ENCODE results near the gene LPP. TPM values are rescaled to one million over a fixed set of nuclear protein-coding genes. Genes with fewer than 3 reads are reported as not detected.

Gene LPP
- total and polyA plus RNA-seq, 8 donors: 4.9 to 84.4 (median 45.9) TPM

GRCh38 chr3:188878076-188878475, 724.1 kb downstream of the LPP start:
- DNase-seq (no peak), ATAC-seq (no peak), FAIRE-seq (no peak)
- no peaks in the 10 kb centered on the region for H3K9me3 ChIP-seq
- no peak overlapping the region for H3K27ac ChIP-seq
- TF ChIP-seq, protein P1, sequence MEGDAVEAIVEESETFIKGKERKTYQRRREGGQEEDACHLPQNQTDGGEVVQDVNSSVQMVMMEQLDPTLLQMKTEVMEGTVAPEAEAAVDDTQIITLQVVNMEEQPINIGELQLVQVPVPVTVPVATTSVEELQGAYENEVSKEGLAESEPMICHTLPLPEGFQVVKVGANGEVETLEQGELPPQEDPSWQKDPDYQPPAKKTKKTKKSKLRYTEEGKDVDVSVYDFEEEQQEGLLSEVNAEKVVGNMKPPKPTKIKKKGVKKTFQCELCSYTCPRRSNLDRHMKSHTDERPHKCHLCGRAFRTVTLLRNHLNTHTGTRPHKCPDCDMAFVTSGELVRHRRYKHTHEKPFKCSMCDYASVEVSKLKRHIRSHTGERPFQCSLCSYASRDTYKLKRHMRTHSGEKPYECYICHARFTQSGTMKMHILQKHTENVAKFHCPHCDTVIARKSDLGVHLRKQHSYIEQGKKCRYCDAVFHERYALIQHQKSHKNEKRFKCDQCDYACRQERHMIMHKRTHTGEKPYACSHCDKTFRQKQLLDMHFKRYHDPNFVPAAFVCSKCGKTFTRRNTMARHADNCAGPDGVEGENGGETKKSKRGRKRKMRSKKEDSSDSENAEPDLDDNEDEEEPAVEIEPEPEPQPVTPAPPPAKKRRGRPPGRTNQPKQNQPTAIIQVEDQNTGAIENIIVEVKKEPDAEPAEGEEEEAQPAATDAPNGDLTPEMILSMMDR (IDR thresholded peaks at IDR 0.05): no peak
- peaks cover 0 to 16% (median 0%) of the 10 kb centered on the region in 3 donors for H3K36me3 ChIP-seq
- H3K4me1 ChIP-seq: no peaks in the 10 kb centered on the region
- H3K4me3 ChIP-seq: no peak overlapping the region
- intact Hi-C loops (cut with DNase I): no loop called here
- H3K27me3 ChIP-seq: no peaks in the 10 kb centered on the region
- 99% methylated on average over 2 of the region's 2 CpGs for WGBS, 2 donors

DNA sequence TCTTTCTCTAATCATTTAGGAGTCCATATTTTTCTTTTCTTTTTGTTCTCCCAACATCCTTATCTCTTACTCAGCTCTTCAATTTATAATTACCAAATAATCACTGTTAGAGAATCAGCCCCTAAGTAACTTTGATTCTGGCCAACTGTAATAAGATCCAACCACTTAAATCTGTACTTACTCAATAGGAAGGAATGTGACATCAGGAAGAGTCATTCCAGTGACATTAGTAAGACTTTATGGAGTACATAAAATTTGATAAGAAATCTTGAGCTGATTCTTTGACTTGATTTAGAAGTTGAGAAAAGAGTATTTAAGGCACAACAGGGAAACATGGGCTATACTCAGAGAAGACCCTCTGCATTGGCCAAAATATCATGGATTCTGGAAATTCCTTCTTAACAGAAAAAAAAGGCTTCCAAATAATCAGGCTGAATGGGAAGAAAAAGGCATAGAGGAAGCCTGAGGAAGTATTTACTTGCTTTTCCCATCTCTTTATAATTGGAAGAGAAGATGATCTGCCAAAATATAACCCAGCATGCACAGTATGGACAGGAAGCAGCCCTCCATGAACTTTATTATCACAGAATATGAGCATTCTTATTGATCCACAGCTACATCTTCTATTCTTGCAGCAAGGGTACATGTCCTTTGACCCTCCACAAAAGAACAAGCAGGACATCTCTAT, 728.1 kb downstream of the LPP start:
- no peak overlapping the region for H3K27ac ChIP-seq
- no peak overlapping the region for H3K4me3 ChIP-seq
- H3K27me3 ChIP-seq: no peaks in the 10 kb centered on the region
- DNase-seq (no peak), FAIRE-seq (peak; percentile 65), ATAC-seq (peak in 2 of 4 donors; percentile 32 to 64)
- intact Hi-C loops (cut with DNase I): no loop called here
- no peaks in the 10 kb centered on the region for H3K9me3 ChIP-seq
- TF ChIP-seq, protein P1 (IDR thresholded peaks at IDR 0.05): no peak
- H3K4me1 ChIP-seq: no peaks in the 10 kb centered on the region
- H3K36me3 ChIP-seq: no peaks in the 10 kb centered on the region

DNA sequence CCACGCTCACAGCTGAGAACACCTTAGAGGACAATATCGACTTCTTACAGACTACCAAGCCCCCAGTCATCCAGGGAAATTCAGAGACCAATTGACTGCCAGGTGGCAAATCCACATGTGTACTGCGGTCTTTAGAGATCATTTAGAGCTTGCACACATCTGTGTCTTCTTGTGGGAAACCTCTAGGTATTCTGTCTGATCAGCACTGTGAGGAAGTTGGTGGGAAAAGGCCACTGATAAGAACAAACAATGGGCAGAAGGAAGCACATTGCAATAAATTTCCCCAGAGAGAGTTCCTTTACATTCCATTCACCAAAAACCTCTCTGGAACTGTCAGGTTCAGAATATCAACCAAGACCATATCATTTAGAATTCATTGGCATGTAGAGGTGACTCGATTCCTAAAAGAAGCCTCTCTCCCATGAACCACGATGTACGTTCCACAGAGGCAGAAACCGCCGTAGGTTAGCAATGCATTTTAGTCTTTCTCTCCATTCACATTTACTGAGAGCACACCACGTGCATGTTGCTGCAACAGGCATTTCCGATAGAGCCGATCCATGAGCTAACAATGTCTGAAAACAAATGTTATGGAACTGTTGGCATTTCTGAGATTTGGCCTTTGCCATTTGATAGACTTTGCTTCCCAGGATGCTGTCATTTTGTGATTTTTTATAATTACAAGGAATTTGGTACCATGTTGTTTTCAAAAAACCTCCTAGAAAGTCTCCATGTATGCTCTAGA, 730.5 kb downstream of the LPP start:
- no peaks in the 10 kb centered on the region for H3K36me3 ChIP-seq
- no peak for FAIRE-seq
- H3K4me1 ChIP-seq: no peaks in the 10 kb centered on the region
- no peak for ATAC-seq
- intact Hi-C loops (cut with DNase I): no loop called here
- H3K27me3 ChIP-seq: no peaks in the 10 kb centered on the region
- no peak overlapping the region for H3K4me3 ChIP-seq
- no peaks in the 10 kb centered on the region for H3K9me3 ChIP-seq
- H3K27ac ChIP-seq: no peak overlapping the region
- DNase-seq: no peak
- 97 to 98% methylated on average over 11 of the region's 11 CpGs for WGBS, 2 donors
- TF ChIP-seq, protein P1 (IDR thresholded peaks at IDR 0.05): no peak

- WGBS, 2 donors: 93% methylated on average over 14 of the region's 14 CpGs
- ATAC-seq: no peak
Measured at GRCh38 chr3:188888321-188889053, 734.5 kb downstream of the LPP start.

More at GRCh38 chr3:188888321-188889053, 734.5 kb downstream of the LPP start:
- no peak for DNase-seq
- intact Hi-C loops (cut with DNase I): no loop called here
- no peaks in the 10 kb centered on the region for H3K36me3 ChIP-seq
- no peaks in the 10 kb centered on the region for H3K27me3 ChIP-seq
- no peak for FAIRE-seq
- H3K4me3 ChIP-seq: no peak overlapping the region
- TF ChIP-seq, protein P1 (IDR thresholded peaks at IDR 0.05): no peak
- no peaks in the 10 kb centered on the region for H3K4me1 ChIP-seq
- no peak overlapping the region for H3K27ac ChIP-seq
- no peaks in the 10 kb centered on the region for H3K9me3 ChIP-seq
